ENCODE results near the gene TSPYL2. TPM values are rescaled to one million over a fixed set of nuclear protein-coding genes. Genes with fewer than 3 reads are reported as not detected.

TSPYL2 gene
- total RNA-seq, 4 donors from 2014 or later, result 15.7 to 41.6 (median 23.1) TPM

- in situ Hi-C loops (cut with MboI; ENCODE audit: low pct_ligation_motif_present in 1 of 4, low pct_unique_long_range_greater_than_20kb in 1 of 4, low sequenced_read_pairs in 3 of 4), result no loop called here
- TF ChIP-seq, protein P1, sequence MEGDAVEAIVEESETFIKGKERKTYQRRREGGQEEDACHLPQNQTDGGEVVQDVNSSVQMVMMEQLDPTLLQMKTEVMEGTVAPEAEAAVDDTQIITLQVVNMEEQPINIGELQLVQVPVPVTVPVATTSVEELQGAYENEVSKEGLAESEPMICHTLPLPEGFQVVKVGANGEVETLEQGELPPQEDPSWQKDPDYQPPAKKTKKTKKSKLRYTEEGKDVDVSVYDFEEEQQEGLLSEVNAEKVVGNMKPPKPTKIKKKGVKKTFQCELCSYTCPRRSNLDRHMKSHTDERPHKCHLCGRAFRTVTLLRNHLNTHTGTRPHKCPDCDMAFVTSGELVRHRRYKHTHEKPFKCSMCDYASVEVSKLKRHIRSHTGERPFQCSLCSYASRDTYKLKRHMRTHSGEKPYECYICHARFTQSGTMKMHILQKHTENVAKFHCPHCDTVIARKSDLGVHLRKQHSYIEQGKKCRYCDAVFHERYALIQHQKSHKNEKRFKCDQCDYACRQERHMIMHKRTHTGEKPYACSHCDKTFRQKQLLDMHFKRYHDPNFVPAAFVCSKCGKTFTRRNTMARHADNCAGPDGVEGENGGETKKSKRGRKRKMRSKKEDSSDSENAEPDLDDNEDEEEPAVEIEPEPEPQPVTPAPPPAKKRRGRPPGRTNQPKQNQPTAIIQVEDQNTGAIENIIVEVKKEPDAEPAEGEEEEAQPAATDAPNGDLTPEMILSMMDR (IDR thresholded peaks at IDR 0.05), result no peak
- TF ChIP-seq EP300 (IDR thresholded peaks at IDR 0.05; ENCODE audit: low read depth) (no peak), POLR2A (IDR thresholded peaks at IDR 0.05) (no peak), POLR2AphosphoS5 (IDR thresholded peaks at IDR 0.05) (no peak)
- H3K36me3 ChIP-seq, result no peaks in the 10 kb centered on the region
- no peak for DNase-seq
- H3K4me3 ChIP-seq, result peak overlapping the region; percentile 46 to 70 (median 60)
- H3K27me3 ChIP-seq, result no peaks in the 10 kb centered on the region
- intact Hi-C loops (cut with DNase I; ENCODE audit: low total_unique reads), result no loop called here
- H3K9me3 ChIP-seq, result no peaks in the 10 kb centered on the region
- H3K27ac ChIP-seq, result peak overlapping the region; percentile 95 to 97 (median 95)
- 48% methylated on average over 5 of the region's 5 CpGs; no CpG with 5 or more reads in 1 of the 2 donors for WGBS, 2 donors (ENCODE audit: low coverage in 1 of 2)
- peaks cover 0 to 8% (median 6%) of the 10 kb centered on the region in 4 donors for H3K4me1 ChIP-seq
These were observed 12.4 kb downstream of the TSPYL2 start for GRCh38 chrX:53094582-53094905.

DNA sequence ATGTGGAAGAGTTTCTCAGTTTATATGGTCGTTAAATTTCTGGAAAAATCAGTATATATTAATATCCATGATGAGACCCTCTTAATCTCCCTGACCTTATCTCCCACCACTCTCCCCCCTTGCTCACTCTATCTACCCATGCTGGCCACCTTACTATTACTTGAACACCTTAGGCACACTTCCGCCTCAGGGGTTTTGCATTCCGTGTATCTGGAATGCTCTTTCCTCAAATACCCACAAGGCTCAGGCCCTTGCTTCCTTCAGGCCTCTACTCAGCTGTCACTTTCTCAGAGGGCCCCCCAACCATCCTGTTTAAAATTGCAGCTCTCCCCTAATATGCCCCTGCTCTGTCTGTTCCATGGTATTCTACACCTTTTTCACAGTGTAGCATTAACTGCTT lies 13.6 kb downstream of the TSPYL2 start:
- no peak for DNase-seq
- intact Hi-C loops (cut with DNase I; ENCODE audit: low total_unique reads), result no loop called here
- no peak overlapping the region for H3K4me3 ChIP-seq
- in situ Hi-C loops (cut with MboI; ENCODE audit: low pct_ligation_motif_present in 1 of 4, low pct_unique_long_range_greater_than_20kb in 1 of 4, low sequenced_read_pairs in 3 of 4), result no loop called here
- peaks cover 0 to 8% (median 6%) of the 10 kb centered on the region in 4 donors for H3K4me1 ChIP-seq
- no peak overlapping the region for H3K27ac ChIP-seq
- no peaks in the 10 kb centered on the region for H3K36me3 ChIP-seq
- WGBS, 2 donors (ENCODE audit: low coverage in 1 of 2), result 82% methylated on average over 3 of the region's 3 CpGs; no CpG with 5 or more reads in 1 of the 2 donors
- H3K27me3 ChIP-seq, result no peaks in the 10 kb centered on the region
- H3K9me3 ChIP-seq, result no peaks in the 10 kb centered on the region
- TF ChIP-seq, protein P1 (IDR thresholded peaks at IDR 0.05), result no peak
- no peak for TF ChIP-seq POLR2AphosphoS5 (IDR thresholded peaks at IDR 0.05)
- TF ChIP-seq EP300 (IDR thresholded peaks at IDR 0.05; ENCODE audit: low read depth), result no peak
- no peak for TF ChIP-seq POLR2A (IDR thresholded peaks at IDR 0.05)

DNA sequence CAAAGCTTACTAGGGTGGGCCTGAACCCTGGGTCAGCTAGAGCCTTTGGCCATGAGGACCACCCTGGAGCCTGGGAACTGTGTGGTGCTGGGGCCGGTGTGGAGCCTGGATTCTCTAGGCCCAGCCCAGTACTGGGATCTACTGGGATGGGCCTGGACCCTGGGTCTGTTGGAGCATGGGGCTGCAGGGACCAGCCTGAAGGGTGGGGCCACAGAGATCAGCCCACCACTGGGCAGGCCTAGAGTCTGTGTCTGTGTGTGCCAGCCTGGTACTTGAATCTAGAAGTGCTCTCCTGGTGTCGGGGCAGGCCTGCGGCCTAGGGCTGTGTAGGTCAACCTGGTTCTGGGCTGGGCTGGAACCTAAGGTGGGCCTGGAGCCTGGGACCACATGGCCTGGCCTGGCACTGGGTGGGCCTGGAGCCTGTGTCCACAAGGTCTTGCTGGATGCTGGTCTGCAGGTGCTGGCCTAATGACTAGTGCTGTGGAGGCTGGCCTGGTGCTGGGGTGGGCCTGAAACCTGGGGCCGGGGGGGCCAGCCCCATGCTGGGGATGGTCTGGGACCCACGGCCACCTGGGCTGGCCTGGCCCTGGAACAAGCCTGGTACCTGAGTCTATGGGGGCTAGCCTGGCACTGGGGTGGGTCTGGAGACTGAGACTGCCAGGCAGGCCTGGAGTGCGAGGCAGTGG lies 32.8 kb downstream of the TSPYL2 start:
- WGBS, 2 donors (ENCODE audit: low coverage in 1 of 2), result 94% methylated on average over 6 of the region's 6 CpGs; no CpG with 5 or more reads in 1 of the 2 donors
- TF ChIP-seq, protein P1 (IDR thresholded peaks at IDR 0.05), result no peak
- TF ChIP-seq EP300 (IDR thresholded peaks at IDR 0.05; ENCODE audit: low read depth), result no peak
- TF ChIP-seq POLR2A (IDR thresholded peaks at IDR 0.05), result no peak
- TF ChIP-seq POLR2AphosphoS5 (IDR thresholded peaks at IDR 0.05), result no peak
- Histone ChIP-seq H3K4me3 (no peak overlapping the region), H3K9me3 (no peaks in the 10 kb centered on the region), H3K27ac (peak overlapping the region; percentile 55 to 76 (median 64)), H3K4me1 (peaks cover 0 to 11% (median 7%) of the 10 kb centered on the region in 4 donors), H3K27me3 (no peaks in the 10 kb centered on the region), H3K36me3 (no peaks in the 10 kb centered on the region)
- intact Hi-C loops (cut with DNase I; ENCODE audit: low total_unique reads), result no loop called here
- in situ Hi-C loops (cut with MboI; ENCODE audit: low pct_ligation_motif_present in 1 of 4, low pct_unique_long_range_greater_than_20kb in 1 of 4, low sequenced_read_pairs in 3 of 4), result no loop called here
- DNase-seq, result no peak

- intact Hi-C loops (cut with DNase I; ENCODE audit: low total_unique reads), result no loop called here
These were observed 33.3 kb downstream of the TSPYL2 start for GRCh38 chrX:53115550-53115874.

More at GRCh38 chrX:53115550-53115874, 33.3 kb downstream of the TSPYL2 start:
- 65% methylated on average over 2 of the region's 2 CpGs; no CpG with 5 or more reads in 1 of the 2 donors for WGBS, 2 donors (ENCODE audit: low coverage in 1 of 2)
- TF ChIP-seq, protein P1 (IDR thresholded peaks at IDR 0.05), result no peak
- in situ Hi-C loops (cut with MboI; ENCODE audit: low pct_ligation_motif_present in 1 of 4, low pct_unique_long_range_greater_than_20kb in 1 of 4, low sequenced_read_pairs in 3 of 4), result no loop called here
- Histone ChIP-seq H3K27me3 (no peaks in the 10 kb centered on the region), H3K9me3 (no peaks in the 10 kb centered on the region), H3K4me1 (peaks cover 0 to 11% (median 7%) of the 10 kb centered on the region in 4 donors), H3K4me3 (no peak overlapping the region), H3K27ac (peak overlapping the region; percentile 55 to 76 (median 64)), H3K36me3 (no peaks in the 10 kb centered on the region)
- peak; percentile 12 for DNase-seq

Data from transverse colon (tissue), 4 donors.